GM19043 (cell line): ENCODE measurements around the gene SPPL2B.

ENCODE experiments used
- ATAC-seq: cut with Tn5 transposase; IDR thresholded peaks from one replicate; pipeline ENCODE4 v1.9.1; 2021; ENCODE audit warnings: low read depth; ENCODE audit not compliant: unreplicated experiment

SPPL2B gene

DNA sequence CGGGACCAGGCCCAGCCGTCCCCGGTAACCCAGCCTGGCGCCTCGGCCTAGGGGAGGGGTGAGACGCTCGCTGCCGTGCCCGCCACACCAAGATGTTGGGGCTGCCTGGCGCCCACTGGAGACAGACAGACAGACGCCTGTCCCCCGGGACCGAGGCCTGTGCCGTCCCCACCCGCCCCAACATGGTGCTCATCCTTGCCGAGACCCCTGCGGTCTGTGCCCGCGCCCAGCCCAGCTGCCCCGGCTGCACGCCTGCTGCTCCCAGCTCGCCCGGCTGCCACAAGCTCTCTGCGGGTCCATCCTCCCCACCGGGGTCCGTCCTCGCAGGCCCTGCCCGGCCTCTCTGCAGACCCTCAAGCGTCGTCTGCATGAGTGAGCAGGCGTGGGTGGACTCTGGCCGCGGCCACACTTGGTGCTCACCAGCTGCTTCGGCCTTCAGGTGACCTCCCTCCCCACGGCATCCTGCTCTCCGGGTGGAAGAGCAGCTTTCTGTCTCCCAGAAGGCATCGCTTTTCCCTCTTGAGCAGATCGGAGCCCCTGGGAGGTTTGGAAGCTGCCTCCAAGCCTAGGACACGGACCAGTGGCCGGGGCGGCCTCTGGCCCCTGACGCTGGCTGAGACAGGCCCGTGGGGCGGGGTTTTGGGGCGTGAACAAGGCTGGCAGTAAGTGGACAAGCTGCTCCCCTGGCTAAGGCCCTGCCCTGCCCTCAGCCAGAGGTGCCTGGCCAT lies 24.8 kb downstream of the SPPL2B start:
- no peak for ATAC-seq

GRCh38 chr19:2353887-2354592 lies 25.6 kb downstream of the SPPL2B start:
- no peak for ATAC-seq

GRCh38 chr19:2354670-2355069 lies 26.2 kb downstream of the SPPL2B start:
- no peak for ATAC-seq

DNA sequence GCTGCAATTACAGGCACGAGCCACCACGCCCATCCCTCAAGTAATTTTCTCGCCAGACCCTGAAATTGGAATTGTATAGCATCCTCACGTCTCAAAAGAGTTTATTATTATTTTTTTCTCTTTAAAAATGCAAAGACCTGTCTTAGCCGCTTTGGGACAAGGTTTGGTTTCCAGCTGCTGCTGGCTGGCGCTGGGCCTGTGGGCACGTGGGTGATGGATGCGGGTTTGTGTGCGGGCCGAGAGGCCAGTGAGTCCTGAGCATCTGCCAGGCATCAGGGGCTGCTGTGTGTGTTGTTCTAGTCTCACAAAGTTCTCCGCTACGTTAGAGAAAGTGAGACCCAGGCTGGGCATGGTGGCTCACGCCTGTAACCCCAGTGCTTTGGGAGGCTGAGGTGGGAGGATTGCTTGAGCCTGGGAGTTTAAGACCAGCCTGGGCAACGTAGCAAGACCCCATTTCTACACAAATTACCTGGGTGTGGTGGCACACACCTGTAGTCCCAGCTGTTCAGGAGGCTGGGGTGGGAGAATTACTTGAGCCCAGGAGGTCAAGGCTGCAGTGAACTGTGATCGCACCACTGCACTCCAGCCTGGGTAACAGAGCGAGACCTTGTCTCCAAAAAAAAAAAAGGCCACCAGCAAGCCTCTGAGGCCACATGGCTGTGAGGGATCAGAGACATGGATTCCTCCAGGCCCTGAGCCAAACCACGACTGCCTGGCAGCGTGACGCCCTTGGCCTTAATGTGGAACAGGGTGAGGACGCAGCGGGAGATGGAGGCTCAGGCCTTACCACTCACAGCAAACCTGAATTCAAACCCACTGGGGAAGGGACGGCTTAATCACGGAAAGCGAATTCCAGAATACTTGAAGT lies 26.9 kb downstream of the SPPL2B start:
- no peak for ATAC-seq

- ATAC-seq = no peak
Measured at GRCh38 chr19:2356036-2356646, 27.7 kb downstream of the SPPL2B start.

DNA sequence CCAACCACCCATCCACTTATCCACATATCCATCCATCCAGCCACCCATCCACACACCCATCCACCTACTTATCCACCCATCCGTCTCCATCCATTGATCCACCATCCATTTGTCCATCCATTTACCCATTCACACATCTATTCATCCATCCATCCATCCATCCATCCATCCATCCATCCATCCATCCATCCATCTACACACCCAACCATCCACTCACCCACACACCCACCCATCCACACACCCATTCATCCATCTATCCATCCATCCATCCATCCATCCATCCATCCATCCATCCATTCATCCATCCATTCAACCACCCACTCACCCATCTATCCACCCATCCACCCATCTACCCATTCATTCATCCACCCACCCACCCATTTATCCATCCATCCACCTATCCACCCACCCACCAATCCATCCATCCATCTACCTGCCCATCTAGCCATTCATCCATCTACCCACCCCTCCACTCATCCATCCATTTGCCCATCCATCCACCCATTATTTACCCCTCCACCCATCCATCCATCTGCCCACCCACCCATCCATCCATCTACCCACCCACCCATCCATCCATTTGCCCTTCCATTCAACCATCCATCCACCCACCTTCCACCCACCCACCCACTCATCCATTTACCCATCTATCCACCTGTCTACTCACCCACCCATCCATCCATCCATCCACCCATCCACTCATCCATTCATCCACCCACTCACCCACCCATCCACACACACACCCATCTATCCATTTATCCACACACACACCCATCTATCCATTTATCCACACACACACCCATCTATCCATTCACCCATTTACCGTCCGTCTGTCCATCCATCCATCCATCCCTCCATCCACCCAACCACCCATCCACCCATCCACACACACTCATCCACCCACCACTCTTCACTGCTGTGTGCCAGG lies 29.1 kb downstream of the SPPL2B start:
- no peak for ATAC-seq

- no peak for ATAC-seq
Measured at GRCh38 chr19:2358548-2359173, 30.2 kb downstream of the SPPL2B start.

DNA sequence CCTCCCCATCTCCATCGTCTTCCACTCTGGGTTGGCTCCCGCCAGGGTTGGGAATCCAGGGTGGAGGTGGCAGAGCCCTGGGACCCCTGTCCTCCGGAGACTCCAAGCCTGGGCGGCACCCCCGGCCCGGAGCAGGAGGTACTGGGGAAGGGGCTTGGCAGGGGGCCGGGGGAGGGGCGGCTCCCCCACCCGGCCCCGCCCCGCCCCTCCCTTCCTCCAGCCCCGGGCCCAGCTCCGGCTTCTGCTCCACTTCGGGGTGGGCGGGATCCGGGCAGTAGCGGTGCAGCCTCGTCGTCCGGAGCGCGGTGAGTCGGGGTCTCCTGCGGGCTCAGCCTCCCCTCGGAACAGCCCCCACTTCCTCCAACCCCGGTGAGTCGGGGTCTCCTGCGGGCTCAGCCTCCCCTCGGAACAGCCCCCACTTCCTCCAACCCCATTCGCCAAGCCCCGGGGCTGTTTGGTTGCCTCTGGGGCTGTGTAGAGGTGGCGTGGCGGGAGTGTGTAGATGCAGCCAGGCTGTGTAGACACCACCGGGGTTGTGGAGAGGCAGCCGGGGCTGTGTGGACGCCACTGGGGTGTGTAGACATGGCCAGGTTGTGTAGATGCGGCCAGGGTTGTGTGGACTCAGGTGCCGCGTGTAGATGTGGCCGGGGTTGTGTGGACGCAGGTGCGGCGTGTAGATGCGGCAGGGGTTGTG lies 31.7 kb downstream of the SPPL2B start, which contains the start of gene TMPRSS9:
Gene TMPRSS9 (plus strand): TSS at position 274 of the 694 bp plus-strand sequence. CDS start 29,521 bp downstream, outside the sequence.
- no peak for ATAC-seq

- ATAC-seq = no peak
Measured at GRCh38 chr19:2360833-2361232, 32.3 kb downstream of the SPPL2B start.

- ATAC-seq = no peak
Measured at GRCh38 chr19:2361246-2362045, 33.0 kb downstream of the SPPL2B start.

DNA sequence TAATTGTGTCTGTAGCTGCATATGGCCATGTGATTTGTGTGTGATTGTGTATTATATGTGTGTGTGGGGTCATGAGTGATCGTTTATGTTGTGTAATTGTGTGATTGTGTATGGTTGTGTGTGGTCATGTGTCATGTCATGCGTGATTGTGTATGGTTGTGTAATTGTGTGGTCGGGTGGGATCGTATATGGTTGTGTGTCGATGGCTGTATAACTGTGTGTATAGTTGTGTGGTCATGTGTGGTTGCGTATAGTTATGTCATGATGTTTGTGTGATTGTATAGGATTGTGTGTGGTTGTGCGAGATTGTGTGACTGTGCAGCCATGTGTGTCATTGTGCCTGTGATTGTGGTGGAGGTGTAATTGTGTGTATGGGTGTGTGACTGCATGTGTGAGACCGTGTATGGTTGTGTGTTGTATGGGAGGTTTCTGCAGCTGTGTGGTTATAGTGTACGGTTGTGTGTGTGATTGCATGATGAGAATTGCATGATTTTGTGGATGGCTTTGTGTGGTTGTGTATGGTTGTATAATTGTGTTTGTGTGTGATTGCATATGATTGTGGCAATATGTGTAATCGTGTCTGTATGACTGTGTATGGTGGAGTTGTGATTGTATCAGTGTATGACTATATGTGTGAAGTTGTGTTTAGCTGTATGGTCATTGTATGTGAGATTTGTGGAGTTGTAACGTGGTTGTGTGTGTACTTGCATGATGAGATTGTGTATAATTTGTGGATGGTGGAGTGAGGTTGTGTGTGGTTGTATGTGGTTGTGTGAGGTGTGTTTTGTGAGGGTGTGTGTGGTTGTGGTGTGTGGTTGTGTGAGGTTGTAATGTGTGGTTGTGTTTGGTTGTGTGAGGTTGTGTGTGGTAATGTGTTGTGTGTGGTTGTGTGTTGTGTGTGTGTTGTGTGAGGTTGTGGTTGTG lies 33.8 kb downstream of the SPPL2B start:
- no peak for ATAC-seq

- no peak for ATAC-seq
Measured at GRCh38 chr19:2362970-2363300, 34.5 kb downstream of the SPPL2B start.

DNA sequence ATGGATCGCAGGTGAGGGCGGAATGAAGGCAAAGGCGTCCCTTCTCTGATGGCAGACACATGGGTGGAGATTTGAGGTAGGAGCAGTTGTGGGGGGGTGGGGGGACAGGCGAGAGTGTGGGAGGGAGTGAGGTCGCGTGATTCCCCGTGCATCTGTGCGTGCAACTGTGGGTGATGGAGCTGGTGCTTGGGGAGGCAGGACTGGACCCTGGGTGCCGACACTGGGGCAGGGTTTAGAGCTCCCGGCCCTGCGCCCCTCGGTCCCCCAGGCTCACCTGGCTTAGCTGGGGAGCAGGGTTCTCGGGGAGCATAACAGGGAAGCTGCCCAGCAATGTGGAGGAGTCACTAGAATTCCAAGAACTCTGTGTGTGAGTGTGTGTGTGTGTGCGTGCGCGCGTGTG lies 34.9 kb downstream of the SPPL2B start:
- ATAC-seq = no peak

- no peak for ATAC-seq
Measured at GRCh38 chr19:2365201-2365970, 36.9 kb downstream of the SPPL2B start.

- ATAC-seq = no peak
Measured at GRCh38 chr19:2371656-2372055, 43.2 kb downstream of the SPPL2B start.

DNA sequence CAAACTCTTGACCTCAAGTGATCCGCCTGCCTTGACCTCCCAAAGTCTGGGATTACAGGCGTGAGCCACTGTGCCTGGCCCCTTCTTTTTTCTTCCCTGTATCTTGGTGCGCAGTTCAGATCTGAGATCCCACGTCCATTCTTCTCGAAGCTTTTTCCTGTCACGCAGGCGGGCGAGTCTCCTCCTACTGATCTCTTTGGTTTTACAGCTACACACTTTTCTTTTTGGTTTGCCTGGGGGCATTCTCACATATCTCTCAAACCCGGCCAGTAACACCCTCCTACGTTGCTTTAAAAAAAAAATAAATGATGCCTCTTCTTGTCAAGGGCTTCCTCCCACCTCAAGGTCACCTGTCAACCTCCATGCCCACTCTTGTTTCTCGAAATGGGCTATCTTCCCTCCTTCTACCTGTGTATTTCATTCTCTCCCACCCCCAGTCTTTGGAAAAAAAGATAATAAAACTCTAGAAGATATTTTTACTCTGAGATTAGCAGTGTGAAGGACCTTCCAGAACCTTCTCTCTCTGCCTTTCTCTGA lies 43.7 kb downstream of the SPPL2B start:
- no peak for ATAC-seq
